Measurements from ENCODE around the gene NEK6.
A peak's percentile ranks its signal among the peaks of the same experiment; 100 is the strongest.

Gene NEK6

GRCh38 chr9:124350494-124351263 lies 92.9 kb downstream of the NEK6 start:
- peak overlapping the region; percentile 76 for H3K27ac Mint-ChIP-seq

GRCh38 chr9:124351672-124352468 lies 94.1 kb downstream of the NEK6 start:
- no peak overlapping the region for H3K27ac Mint-ChIP-seq
- no peak for ATAC-seq (replicated peaks)
- H3K36me3 Mint-ChIP-seq = peaks cover 38 to 67% of the 10 kb centered on the region in 2 donors

More at GRCh38 chr9:124350494-124351263, 92.9 kb downstream of the NEK6 start:
- Mint-ChIP-seq H3K27me3 (no peaks in the 10 kb centered on the region), H3K4me1 (peaks cover 0 to 5% of the 10 kb centered on the region in 2 donors), H3K4me3 (no peak overlapping the region), H3K36me3 (peaks cover 35 to 65% of the 10 kb centered on the region in 2 donors), H3K9me3 (no peaks in the 10 kb centered on the region)
- no peak for DNase-seq
- no peak for ATAC-seq (replicated peaks)

GRCh38 chr9:124352616-124353015 lies 94.9 kb downstream of the NEK6 start:
- DNase-seq = no peak
- no peaks in the 10 kb centered on the region for H3K9me3 Mint-ChIP-seq
- peaks cover 32 to 66% of the 10 kb centered on the region in 2 donors for H3K36me3 Mint-ChIP-seq
- no peak overlapping the region for H3K4me3 Mint-ChIP-seq
- H3K27me3 Mint-ChIP-seq = no peaks in the 10 kb centered on the region
- ATAC-seq (replicated peaks) = no peak
- H3K4me1 Mint-ChIP-seq = peaks cover 3 to 7% of the 10 kb centered on the region in 2 donors
- peak overlapping the region; percentile 77 for H3K27ac Mint-ChIP-seq

More at GRCh38 chr9:124351672-124352468, 94.1 kb downstream of the NEK6 start:
- DNase-seq = no peak
- no peak overlapping the region for H3K4me3 Mint-ChIP-seq
- H3K27me3 Mint-ChIP-seq = no peaks in the 10 kb centered on the region
- H3K9me3 Mint-ChIP-seq = no peaks in the 10 kb centered on the region
- H3K4me1 Mint-ChIP-seq = peaks cover 0 to 1% of the 10 kb centered on the region in 2 donors

- Mint-ChIP-seq H3K36me3 (peaks cover 32 to 67% of the 10 kb centered on the region in 2 donors), H3K27me3 (no peaks in the 10 kb centered on the region), H3K4me1 (peaks cover 4 to 14% of the 10 kb centered on the region in 2 donors), H3K4me3 (no peak overlapping the region), H3K27ac (peak overlapping the region; percentile 60), H3K9me3 (no peaks in the 10 kb centered on the region)
- DNase-seq (no peak), ATAC-seq (replicated peaks) (no peak)
These were observed 95.5 kb downstream of the NEK6 start for GRCh38 chr9:124353166-124353768.

DNA sequence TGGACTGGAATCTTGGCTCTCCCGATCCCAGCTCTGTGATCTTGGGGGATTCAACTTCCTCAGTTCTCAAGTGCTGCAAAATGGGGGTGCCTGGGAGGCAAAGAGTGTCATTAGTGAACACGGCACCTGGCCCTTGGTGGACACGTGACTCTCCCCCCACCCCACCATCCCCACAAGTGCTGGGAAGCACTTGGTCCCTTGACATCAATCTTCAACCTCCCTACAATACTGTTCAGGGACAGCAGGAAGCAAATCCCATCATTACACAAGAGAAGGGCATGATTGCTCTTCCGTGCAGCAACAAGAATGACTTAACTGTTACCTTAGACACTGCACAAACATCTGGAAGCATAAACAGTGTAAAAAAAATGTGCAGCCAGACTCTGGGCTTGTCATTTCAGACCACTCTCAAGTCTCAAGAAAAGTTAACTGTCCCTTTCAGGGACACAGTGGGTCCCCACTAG lies 96.1 kb downstream of the NEK6 start:
- no peaks in the 10 kb centered on the region for H3K9me3 Mint-ChIP-seq
- no peak for DNase-seq
- no peak overlapping the region for H3K27ac Mint-ChIP-seq
- no peak overlapping the region for H3K4me3 Mint-ChIP-seq
- ATAC-seq (replicated peaks) = no peak
- H3K4me1 Mint-ChIP-seq = peaks cover 4 to 20% of the 10 kb centered on the region in 2 donors
- H3K27me3 Mint-ChIP-seq = no peaks in the 10 kb centered on the region
- H3K36me3 Mint-ChIP-seq = peaks cover 28 to 62% of the 10 kb centered on the region in 2 donors

DNA sequence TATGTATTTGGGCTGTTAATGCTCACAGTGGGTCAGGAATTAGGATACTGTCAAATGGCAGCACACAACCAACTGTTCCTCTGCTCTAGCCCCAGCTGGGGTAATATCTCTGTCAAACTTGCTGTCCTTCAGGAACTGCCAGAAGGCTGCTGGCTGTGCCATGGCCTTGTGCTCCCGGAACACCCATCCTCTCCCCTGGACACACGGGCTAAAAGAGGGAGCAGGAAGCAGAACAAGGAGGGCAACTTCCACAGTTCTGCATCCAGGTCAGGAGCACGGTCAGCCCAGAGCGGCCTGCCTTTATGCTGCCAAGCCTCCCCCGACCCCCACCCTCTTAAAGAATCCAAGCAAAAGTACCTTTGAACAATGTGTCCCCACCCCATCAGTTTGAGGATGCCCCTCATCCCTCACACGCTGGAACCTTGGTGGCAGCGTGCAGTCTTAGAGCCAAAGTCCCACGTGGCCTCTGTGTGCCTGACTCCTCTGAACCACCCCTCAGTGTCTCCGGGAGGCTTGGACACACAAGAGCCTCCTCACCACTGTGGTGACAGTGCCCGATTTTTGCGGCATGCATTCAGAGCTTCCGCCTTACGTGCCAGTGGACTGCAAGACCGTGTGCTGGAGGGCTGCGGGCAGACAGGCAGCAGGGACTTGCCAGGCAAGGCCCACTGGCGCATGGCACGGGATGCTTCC lies 96.7 kb downstream of the NEK6 start:
- no peak overlapping the region for H3K4me3 Mint-ChIP-seq
- H3K4me1 Mint-ChIP-seq = peaks cover 4 to 22% of the 10 kb centered on the region in 2 donors
- peaks cover 28 to 62% of the 10 kb centered on the region in 2 donors for H3K36me3 Mint-ChIP-seq
- peak overlapping the region; percentile 85 for H3K27ac Mint-ChIP-seq
- DNase-seq (no peak), ATAC-seq (replicated peaks) (peak in 1 of 2 donors; percentile 17)
- no peaks in the 10 kb centered on the region for H3K27me3 Mint-ChIP-seq
- H3K9me3 Mint-ChIP-seq = no peaks in the 10 kb centered on the region

DNA sequence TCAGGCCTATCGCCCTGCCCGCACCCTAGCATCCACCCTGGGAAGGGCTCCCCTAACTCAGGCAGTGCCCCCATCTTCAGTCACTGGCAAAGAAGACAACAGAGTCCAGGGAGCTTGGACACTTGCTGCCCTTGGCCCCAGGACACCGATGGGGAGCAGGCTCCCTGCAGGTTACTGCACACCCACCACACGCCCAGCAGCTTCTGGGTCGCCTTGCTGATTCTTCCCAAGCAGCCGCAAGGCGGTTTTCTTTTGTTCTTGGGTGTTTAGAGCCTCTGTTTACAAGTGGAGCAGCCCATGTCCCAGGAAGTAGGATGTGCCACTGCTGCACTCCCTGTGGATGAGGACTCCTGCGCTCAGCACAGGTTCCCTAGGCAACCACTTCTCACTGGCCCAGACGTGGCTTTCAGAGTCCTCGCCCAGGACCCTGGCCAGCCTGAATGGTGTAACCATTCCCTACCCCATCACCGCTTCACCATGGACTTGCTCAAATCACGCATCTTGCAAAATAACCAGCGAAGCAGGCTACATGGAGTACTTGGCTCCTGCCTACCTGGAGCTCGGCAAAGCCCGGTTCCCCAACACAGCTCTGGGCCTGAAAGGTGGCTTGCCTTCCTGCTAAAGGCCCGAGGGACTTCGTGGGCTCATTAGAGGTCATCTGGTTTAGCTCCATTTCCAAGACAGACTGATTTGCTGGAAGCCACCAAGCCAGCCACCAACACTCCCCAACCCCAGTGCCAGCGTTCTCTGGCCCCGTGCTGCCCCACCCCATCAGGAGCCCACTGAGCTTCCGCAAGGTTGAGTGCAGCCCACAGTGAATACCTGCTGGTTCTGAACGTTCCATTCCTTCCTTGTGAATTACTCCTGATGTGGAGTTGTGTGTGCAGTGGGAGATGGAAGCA lies 97.5 kb downstream of the NEK6 start:
- Mint-ChIP-seq H3K9me3 (no peaks in the 10 kb centered on the region), H3K4me3 (no peak overlapping the region), H3K4me1 (peaks cover 4 to 30% of the 10 kb centered on the region in 2 donors), H3K27me3 (no peaks in the 10 kb centered on the region), H3K27ac (peak overlapping the region; percentile 84), H3K36me3 (peaks cover 26 to 67% of the 10 kb centered on the region in 2 donors)
- DNase-seq = no peak
- no peak for ATAC-seq (replicated peaks)

DNA sequence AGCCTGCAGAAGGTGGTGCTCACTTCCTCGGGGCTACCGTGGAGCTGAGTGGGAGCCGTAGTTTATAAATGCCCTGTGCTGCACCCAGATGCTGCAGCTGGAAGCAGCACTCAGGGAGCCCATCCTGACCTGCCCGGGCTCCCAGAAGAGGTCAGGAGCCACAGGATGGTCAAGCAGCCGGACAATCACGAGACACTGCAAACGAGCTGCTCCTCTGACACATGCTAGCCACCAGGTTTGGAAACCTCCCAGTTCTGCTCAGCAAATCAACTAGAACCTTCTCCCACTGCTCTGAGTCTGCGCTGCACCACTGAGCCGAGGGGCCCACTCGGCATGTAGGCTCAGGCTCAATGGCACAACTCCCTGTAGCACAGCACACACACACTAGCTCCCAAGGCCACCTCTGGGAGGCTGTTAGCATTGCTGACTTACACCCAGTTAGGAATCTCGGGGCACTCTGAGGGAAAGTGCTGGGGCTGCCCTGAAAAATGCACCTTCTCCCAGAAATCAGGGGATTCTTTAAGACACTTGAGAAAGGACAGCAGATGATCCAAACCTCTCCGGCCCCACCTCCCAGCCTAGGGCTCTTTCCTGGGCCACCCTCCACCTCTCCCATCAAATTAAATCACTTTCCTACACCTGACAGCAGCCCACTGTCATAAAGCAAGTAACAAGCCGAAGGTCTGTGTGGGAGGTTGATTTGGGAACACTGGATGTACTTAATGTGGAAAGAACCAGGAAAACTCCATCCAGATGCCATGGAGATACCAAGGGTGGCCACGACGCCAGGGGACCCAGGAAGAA lies 98.4 kb downstream of the NEK6 start:
- no peaks in the 10 kb centered on the region for H3K9me3 Mint-ChIP-seq
- DNase-seq (no peak), ATAC-seq (replicated peaks) (no peak)
- peaks cover 21 to 61% of the 10 kb centered on the region in 2 donors for H3K36me3 Mint-ChIP-seq
- H3K4me1 Mint-ChIP-seq = peaks cover 7 to 38% of the 10 kb centered on the region in 2 donors
- no peak overlapping the region for H3K4me3 Mint-ChIP-seq
- no peaks in the 10 kb centered on the region for H3K27me3 Mint-ChIP-seq
- peak overlapping the region; percentile 67 for H3K27ac Mint-ChIP-seq

- Mint-ChIP-seq H3K9me3 (no peaks in the 10 kb centered on the region), H3K4me1 (peaks cover 7 to 38% of the 10 kb centered on the region in 2 donors), H3K36me3 (peaks cover 17 to 55% of the 10 kb centered on the region in 2 donors), H3K4me3 (peak overlapping the region in 1 of 2 donors; percentile 39), H3K27me3 (no peaks in the 10 kb centered on the region), H3K27ac (peak overlapping the region; percentile 52)
- DNase-seq = no peak
- no peak for ATAC-seq (replicated peaks)
These were observed 99.1 kb downstream of the NEK6 start for GRCh38 chr9:124356745-124357390.

DNA sequence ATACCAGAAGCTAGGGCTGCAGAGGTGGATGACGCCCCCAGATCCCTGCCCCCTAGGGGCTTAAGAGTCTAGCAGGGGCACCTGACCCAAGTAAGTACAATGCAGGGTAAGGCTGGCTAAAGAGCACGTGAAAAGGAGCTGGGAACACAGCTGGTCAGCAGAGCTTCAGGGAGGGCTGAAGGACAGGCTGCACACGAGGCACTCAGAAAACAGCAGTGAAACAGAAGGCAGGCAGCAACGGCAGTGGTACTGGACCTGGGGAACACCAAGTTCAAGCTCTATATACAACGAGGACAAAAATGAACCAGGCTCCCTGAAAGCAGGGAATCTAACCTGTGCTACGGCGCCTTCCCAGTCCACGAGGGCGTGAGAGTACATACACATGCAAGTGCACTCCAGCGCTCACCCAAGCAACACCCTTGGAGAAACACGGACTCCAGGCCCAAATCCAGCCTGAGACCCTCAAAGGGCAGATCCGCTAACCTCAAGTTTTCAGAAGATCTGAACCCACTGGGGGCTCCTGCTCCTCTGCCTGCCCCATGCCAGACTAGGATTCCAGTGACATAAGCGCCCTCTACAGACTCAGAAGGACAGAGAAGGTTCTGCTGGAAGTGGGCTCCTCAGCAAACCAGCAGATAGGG lies 100.1 kb downstream of the NEK6 start:
- no peak for ATAC-seq (replicated peaks)
- no peak for DNase-seq
- no peak overlapping the region for H3K4me3 Mint-ChIP-seq
- peaks cover 14 to 51% of the 10 kb centered on the region in 2 donors for H3K36me3 Mint-ChIP-seq
- peaks cover 7 to 38% of the 10 kb centered on the region in 2 donors for H3K4me1 Mint-ChIP-seq
- H3K27me3 Mint-ChIP-seq = no peaks in the 10 kb centered on the region
- no peaks in the 10 kb centered on the region for H3K9me3 Mint-ChIP-seq
- peak overlapping the region; percentile 52 for H3K27ac Mint-ChIP-seq

- no peak for ATAC-seq (replicated peaks)
- Mint-ChIP-seq H3K36me3 (peaks cover 20 to 51% of the 10 kb centered on the region in 2 donors), H3K27me3 (no peaks in the 10 kb centered on the region), H3K4me1 (peaks cover 7 to 44% of the 10 kb centered on the region in 2 donors), H3K27ac (peak overlapping the region; percentile 37), H3K4me3 (no peak overlapping the region), H3K9me3 (no peaks in the 10 kb centered on the region)
- DNase-seq = no peak
These were observed 100.9 kb downstream of the NEK6 start for GRCh38 chr9:124358631-124359030.

DNA sequence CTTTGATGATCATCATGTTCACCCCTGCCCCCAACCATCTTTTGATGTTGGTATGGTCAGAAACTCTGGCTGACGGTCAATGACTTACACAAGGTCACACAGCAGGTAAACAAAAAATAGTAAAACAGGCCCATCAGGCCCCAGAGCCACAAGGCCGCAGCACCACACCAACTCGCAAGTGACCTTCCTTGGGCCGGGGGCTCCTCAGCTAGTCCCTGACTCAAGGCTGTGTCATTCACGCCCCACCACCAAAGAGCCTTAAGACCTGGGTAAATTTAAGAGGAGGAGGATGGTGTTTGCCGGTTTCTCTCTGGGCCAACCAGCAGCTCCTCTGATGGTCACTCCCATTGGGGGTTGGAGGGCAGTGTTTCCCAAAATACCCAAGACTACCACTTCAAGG lies 101.7 kb downstream of the NEK6 start:
- H3K36me3 Mint-ChIP-seq = peaks cover 23 to 51% of the 10 kb centered on the region in 2 donors
- no peak overlapping the region for H3K4me3 Mint-ChIP-seq
- H3K4me1 Mint-ChIP-seq = peaks cover 7 to 44% of the 10 kb centered on the region in 2 donors
- H3K9me3 Mint-ChIP-seq = no peaks in the 10 kb centered on the region
- no peaks in the 10 kb centered on the region for H3K27me3 Mint-ChIP-seq
- H3K27ac Mint-ChIP-seq = no peak overlapping the region
- no peak for ATAC-seq (replicated peaks)
- DNase-seq = no peak

All from stimulated activated naive B cell treated with anti-CD40 and anti-IgM and Interleukin-4, amounts not matched to agents 10 μg/mL and 1 μg/mL and 100 μg/mL, for 72 hours (primary cell).